Activated T-cell treated with anti-CD3 and anti-CD28 coated beads for 4 hours (primary cell): ENCODE results near the gene IRF5.
"Not testable (repeated sequence)": the region's sequence is repeated elsewhere in the genome, so short reads cannot be mapped to it uniquely, and the experiment has no call there.

Experiments used
- DNase-seq: peaks from one replicate; pipeline ENCODE4 v3.0.0-alpha.2; 2020

Gene IRF5

DNA sequence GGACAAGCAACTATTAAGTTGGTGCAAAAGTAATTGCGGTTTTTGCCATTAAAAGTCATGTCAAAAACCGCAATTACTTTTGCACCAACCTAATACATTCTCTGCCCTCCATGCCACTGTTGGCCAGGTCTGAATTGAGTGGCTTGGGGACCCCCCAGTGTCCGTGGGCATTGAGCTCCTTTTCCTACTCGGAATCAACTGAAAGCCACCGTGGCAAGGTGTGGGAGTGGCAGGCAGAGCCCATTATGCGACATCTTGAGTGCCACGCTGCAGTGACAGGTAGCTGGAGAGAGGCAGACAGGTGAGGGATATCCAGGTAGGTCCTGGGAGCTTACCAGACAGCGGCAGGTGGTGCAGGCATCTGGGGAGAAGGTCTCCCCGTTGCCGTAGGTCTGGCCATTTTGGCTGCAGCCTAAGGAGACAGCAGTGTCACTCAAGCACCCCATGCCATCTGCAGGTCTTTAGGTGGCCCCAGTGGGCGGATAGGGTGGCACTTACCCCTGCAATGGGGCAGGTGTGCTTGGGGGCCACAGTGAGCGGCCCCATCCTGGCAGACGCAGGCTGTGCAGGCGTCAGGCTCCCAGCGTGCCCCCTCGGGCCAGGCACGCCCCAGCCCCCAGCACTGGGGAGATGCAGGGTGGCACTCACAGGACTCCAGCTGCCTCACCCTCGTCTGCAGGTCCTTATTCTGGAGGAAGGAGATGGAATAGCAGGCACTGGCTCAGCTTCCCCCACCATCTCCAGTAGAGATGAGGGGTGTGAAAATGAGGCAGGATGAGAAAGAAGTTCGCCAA, 30.8 kb upstream of the IRF5 start:
- no peak for DNase-seq

DNA sequence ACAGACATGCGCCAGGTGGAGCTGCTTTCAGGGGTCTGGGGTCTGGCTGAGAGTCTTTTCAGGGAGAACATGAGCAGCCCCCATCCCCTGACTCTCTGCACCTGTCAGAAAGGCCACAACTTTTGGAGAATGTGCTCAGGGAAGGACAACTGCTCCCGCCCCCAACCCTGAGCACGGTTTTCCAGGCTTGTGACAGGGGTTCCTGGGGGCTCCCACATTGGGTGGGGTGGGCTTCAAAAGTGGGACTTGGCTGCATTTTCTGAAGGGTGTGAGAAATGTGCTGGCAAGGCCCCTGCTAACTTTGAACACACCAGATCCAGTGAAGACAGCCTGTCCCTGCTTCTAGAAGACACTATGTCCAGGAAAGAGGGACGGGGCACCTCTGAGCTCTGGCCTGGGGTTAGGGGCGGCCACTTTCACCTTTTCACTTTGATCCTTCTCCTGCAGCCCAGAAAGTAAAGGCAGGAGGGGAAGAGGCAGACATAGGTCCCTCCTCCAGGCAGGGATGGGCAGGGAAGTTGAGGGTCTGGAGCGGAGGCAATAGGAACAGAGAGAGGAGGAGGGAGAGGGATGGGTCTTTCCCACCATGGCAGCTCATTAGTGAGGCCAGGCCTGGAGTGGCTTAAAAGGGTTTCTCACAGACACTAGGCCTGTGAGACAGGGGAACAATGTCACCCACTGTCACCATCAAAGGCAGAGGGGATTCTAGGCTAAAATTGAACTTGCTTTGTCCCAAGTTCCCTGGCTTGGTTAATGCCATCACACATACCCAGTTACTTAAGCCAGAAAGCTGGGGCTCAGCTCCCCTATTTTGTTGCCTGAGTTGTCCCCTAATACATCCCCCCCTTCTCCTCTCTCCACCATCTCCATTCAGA, 28.7 kb upstream of the IRF5 start:
- no peak for DNase-seq

DNA sequence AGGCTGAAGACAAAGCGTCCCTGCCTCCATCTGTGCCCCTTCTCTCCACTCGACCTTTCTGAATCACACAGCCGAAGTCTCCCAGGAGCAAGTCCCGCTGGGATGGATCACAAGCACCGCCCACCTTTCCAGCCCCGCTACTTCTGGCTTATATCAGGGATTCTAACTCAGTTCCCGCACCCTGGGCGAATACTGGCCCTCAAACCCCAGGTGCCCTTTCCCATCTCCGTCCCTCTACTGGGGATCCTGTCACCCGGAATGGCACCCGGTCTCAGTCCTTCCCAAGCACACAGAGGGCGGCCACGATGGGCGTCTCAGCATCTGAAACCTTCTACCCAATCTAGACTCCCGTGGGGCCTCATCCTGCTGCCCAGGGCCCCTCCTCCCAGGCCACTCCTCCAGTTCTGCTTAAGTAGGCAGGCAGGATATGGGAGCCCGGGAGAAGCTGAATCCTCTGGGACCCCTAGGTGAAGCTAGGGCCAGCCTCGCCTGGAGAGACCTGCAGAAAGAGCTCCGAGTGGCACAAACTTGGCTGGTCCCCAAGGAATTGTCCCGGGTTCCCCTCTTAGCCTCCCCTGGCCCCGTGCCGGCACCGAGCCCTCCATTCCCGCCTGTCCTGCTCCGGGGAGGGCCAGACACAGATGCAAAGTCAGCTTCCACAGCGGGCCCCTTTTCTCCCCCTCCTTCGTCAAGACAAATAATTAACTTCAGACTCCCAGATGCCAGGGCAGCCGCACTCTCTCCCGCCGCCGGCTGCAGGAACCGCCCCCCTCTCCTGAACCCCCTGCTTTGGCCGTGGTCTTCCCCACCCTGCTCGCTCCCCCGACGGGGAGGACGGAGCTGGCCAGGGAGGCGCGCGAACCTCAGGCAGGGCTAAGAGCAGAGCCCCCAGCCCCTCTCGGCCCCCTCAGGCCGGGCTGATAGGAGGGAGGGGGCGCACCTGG, 27.8 kb upstream of the IRF5 start:
- DNase-seq = no peak

DNA sequence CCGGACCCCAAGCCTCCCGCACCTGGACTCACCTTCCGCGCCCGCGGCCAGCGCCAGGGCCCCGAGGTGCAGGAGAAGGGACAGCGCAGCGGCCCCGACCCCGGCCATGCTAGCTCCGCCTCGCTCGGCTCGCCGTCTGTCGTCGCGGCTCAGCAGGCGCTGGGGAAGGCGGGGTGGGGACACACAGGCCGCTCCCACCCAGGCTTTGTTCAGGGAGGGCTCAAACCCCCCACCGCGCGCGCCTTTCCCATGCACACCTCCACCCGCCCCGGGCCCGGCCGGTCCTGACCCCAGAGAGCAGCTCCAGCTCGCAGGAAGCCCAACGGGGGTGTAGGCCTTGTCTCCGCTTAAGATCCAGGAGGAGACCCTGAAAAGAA, 27.2 kb upstream of the IRF5 start, which contains the start of gene KCP:
Gene KCP (minus strand): TSS at position 141 of the 377 bp plus-strand sequence. CDS start 33 bp downstream, at position 108.
- no peak for DNase-seq

DNA sequence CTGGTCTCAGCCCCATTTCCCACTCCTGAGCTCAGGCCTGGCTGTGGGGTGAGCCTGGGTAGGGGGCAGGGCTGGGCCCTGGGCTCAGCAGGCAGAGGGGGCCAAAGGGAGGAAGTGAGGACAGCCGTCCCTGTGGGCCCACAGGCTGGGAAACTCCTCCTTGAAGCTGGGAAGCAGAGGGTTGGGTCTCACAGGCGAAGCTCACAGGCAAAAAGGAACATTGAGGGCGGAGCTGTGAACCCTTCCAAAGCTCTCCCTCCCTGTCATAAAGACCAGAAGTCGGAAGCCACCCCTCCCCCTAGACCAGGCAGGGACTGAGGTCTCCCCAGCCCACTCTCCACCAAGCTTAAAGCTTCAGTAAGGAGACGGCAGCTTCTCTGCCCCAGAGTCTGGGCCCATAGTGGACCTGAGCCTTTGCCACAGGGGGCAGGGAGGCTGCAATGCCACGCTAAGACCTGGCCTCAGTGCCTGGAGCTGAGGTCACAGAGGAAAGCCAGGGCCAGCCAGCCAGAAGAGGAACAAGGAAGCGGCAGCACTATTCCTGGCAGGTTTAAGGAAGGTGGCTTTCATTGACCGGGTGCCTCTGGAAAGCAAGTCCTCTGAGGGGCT, 26.2 kb upstream of the IRF5 start:
- DNase-seq = no peak

DNA sequence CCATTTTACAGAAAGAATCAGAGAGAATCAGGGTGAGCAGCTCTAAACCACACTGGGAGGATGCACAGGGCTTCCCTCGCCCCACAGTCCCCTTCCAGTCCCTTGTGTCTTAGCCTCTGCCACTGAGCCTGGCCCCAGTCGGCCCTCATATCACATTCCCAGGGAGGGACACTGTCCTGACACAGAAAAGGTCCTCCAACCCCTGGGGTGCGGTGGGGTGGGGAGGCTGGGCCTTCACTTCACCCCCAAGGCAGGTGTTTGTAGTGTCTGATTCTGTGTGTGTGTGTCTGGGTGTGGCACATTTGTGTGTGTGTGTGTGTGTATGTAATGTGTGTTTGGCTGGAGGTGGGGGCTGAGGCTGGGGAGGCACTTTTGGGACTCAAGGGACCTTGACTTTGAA, 25.4 kb upstream of the IRF5 start:
- no peak for DNase-seq

DNA sequence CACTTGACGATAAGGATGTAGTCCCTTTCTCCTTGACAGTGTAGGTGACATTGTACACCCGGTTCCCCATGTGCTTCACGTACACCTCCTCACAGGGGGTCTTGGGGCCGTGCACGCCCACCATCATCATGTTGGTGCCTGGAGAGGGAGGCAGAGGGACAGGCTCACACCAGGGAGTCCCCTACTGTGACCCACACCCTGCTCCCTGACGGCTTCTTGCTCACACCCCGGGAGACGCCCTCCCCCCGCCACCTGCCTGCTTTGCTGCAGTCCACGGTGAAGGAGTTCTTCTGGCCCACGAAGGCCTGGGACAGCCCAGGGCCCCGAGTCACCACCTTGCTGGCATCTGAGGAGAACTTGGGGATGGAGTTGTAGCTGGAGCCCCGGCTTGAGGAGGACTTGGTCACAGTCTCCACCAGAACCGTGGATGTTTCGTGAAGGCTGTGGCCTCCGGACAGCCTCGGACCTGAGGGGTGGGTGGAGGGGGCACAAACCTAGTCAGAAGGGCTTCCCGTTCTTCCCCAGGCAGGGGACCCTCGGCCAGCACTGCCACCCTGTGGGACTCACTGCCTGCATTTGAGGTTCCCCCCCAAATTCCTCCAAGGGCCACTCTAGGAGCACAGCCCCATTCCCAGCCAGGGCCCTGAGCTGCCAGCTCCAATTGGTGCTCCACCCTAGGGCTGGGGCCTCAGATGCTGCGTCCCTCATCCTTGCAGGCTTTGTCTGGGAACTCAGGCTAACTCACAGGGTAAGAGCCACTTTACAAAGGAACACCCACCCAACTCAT, 24.8 kb upstream of the IRF5 start:
- DNase-seq = not testable (repeated sequence)

DNA sequence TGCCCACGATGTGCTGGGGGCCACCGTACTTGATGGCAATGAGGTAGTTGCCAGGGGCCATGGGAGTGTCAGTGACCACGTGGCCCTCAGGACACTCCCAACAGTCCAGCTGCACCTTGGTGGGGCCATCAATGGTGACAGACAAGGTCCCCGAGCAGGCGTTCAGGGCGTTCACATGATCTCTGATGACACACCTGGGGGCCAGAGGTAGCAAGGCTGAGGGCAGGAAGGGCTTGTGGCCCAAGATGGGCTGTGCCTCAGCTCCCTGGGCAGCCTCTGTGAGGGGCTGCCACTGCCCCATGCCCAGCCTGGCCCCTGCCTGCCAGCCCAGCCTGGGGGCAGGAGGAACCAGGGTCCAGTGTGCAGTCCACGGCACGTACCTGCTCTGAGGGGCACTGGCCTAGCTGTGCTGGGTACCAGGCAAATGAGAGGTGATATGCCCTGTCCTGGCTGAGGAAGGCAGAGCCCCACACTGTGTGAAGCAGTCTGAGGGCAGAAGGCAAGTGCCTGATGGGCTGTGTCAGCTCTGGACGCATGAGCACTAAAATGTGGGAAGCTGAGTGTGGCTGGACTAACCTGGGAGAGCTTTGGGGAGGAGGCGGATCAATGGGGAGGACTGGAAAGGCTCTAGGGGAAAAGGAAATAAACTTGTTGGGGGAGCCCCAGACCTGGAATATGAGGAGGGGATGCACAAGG, 23.7 kb upstream of the IRF5 start:
- DNase-seq = no peak

DNA sequence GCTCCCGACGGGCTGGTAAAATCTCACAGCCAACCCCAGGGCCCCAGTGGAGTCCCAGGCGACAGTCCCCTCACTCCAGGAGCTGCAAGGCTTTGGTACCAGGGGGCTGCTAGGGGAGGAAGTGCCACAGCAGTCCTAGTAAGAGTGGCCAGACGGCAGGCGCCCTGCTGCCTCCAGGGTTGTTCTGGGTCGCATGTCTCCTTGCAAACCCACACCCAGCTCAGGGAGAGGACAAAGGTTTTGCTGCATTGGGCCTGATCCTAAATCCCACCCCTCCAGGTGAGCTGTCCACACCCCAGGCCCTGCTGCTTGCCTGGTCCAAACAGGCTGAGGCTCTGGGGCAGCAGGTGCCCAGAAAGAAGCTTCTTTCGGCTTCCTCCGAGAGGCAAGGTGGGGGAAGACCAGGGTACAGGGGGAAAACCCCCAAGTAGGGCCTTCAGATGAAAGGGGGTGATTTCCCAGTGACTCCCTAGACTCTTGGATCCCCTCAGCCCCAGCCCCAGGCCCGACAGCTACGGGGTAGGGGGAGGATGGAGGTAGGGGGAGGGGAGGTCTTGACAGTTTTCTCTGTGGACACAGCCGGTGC, 23.1 kb upstream of the IRF5 start:
- DNase-seq = no peak

DNA sequence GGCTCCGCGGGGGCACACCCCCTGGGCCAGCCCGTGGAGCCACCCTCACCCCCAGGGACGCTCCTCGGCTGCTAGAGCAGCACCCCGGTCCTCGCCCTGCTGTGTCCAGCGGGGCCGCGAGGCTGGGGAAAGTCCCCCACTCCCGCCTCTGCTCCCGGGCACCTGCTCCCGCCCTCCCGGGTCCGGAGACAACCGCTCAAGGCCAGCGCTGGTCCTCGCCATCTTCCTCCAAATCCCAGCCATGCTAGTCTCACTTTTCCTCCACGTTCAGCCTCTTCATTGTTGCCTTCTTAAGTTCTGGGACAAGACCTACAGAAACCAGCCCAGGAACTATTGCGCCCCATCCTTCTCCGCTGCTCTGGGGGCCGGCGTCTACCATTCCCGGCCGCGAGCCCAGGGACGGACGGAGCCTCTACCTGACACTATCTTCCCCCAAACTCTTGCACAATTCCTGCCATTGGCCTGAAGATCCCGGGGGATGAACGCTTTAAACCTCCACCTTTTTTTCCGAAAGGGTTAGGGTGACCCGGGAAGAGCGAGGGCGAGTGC, 22.4 kb upstream of the IRF5 start:
- DNase-seq = no peak

DNA sequence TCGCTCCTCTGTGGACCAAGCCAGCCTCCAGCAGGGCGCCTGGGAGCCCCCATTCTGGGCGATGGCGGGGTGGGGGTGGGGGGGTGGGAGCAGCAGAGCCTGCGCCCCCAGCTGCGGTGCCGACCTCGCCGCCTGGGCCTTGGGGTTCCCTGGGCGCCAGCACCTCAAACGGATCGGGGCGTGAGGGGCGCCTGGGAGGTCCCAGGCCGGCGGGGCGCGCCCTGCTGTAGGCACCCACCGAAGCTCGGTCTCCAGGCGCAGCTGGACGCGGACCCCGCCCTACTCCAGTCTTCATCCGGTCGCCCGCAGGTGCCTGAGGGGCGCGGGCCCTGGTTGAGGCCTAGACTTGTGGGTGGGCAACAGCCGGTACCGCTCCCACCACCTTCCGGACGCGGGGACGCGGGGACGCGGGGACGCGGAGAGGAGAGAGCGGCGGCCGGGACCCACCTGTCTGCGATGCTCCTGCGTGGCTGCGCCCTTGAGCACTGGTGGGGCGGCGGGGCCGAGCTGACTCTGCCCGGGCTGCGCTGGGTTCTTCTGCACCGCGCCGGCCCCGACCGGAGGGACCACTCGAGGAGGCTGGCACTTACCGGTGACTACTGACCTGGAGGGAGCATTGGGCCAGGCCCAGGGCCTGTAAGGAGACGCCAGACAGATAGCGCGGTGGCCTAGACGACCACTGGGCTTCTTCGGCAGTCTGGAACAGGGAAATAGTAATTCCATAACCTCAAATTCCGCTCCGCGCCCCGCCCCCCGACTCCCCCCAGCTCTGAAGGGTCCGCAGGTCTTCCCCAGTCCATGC, 21.7 kb upstream of the IRF5 start:
- no peak for DNase-seq

DNA sequence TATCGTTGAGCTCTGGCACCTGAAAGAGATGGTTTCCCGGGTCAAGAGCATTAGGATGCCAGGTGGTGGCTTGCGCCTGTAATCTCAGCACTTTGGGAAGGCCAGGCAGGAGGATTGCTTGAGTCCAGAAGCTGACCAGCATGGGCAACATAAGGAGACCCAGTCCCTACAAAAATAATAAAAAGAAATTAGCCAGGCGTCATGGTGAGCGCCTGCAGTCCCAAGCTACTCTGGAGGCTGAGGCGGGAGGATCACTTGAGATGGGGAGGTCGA, 21.1 kb upstream of the IRF5 start:
- no peak for DNase-seq

DNA sequence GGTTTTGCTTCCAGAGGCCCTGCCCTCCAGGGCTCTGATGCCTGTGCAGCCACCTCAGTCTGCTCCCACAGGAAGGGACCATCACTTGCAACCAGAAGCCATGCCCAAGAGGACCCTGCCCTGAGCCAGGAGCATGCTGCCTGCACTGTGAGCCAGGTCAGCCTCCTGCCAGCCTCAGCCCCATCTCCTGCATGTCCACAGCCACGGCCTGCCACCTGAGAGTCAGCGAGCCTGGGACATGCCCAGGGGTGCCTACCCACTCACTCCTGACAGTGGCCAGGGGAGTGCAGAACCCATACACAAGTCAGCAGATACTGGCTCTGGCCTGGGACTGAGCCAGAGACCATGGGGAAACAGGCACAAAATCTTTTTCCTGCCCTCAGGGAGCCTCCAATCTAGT, 20.6 kb upstream of the IRF5 start:
- DNase-seq = no peak

DNA sequence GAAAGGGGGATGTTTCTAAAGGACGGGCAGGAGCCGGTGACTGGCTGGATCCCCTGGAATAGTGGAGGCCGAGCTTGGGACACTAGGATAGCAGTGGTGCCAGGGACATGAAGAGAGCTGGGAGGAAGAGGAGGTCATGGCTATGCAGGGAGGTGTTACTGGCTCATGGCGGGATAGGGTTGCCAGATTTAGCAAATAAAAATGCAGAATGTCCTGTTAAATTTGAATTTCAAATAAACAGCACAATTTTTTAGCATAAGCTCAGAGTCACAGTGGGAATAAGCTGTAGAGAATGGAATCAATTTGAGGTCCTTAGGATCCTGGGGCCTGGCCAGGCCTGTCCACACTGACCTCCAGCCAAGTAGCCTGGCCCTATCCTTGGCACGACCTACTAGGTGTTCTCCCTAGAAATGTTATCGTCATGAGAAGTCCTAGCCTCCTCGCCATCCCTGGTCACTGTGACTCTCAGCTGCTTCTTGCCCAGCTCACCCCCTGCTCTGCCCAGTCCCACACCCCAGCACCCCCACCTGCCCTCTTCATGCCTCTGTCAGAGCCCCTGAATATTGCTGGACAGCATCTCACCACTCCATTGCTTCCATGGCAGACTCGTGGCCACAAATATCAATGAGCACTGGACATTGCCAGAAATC, 19.6 kb upstream of the IRF5 start:
- no peak for DNase-seq

DNA sequence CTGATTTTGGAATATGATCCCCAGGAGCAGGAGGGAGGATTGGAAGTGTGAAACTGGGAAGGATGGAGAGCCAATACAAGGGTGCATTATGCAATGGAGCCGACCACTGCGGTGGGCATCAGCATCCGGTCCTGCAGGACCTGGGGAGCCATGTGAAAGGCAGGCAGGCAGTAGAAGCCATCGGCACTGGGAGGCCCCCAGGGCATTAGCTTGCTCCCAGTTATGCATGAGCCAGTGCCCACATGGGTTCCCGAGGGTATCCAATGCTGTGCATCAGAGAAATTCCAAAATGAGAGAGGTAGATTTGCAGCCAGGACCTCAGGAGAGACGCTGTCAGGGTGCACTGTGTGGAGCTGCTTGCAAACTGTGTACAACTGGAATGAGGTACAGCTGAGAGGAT, 18.5 kb upstream of the IRF5 start:
- no peak for DNase-seq

DNA sequence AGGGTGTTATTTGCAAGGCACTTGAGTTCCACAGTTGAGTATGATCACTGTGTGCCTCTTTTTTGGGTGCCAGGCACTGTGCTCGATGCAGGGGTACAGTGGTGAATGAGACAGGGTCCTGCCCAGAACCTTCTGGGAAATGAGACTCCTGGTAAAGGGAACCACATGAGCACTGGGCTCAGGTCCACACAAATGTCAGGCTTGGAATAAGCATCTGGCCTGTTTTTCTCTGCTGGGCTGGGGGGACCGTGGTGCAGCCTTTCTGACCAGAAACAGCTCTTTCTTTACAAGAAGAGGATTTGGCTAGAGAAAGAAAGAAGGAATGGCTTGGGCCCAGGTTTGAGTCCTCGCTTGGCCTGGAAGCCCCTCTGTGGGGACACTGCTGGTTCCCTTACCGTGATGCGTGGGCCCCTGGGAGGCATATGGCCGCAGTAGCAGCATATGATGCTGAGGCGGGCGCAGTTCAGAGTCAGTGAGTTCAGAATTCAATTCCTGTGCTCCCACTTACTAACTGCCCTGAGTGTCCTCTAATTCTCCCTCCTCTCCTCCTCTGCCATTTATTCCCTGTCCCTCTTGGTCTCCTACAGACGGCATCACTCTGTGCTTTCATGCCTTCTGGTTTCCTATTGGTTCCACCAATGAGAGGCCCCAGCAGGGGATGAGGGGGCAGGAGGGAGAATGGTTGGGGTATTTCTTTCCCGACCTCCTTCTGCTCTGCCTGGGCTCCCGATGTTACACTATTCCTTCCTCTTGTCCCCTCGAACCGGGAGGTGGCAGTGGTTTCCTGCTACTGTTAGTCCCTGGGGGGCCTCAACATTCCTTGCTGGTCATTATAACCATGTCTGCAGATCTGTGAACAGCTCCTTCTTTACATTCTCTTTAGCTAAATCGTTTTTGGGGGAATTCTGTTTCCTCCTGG, 17.6 kb upstream of the IRF5 start:
- no peak for DNase-seq

DNA sequence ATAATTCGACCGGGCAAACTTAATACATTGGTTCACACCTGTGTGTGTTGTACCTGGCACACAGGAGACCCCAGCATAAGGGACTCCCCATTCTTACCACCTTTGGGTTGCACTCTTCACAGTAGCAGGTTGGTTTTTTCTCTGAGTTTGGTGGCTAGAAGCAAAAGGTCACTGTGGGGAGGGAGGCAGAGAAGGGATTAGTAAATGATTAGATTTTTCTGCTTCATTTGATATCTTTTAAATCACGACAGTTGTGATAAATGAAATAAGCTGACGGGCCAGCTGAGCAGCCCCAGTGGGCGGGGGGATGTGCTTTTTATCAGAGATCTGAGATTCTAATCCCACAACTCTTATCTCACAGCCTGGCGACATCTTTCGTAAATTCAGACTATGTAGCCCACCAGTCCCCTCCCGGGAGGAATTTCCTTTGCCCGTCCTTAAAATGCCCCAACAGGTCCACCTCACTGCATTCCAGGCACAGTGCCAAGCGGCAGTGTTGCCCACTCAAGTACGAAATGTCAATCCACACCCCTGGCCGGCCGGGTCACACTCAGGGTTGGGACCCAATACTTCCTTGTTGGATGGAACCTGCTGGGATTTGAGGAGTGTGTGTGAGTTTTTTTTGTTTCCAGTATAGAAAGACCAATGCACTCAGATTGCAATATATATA, 16.7 kb upstream of the IRF5 start:
- no peak for DNase-seq
